ENCODE results near the gene YAE1. TPM values are rescaled to one million over a fixed set of nuclear protein-coding genes. Genes with fewer than 3 reads are reported as not detected.
A peak's percentile ranks its signal among the peaks of the same experiment; 100 is the strongest.

Gene YAE1
- total RNA-seq, 1 donor from 2014 or later = 42.5 TPM

GRCh38 chr7:39565538-39565937, 666 bp upstream of the YAE1 start:
- DNase-seq (ENCODE audit: low read depth, low spot score) = no peak
- H3K4me1 Mint-ChIP-seq = peaks cover 39% of the 10 kb centered on the region
- H3K27ac Mint-ChIP-seq (ENCODE audit: unreplicated experiment) = peak overlapping the region; percentile 100
- H3K9me3 Mint-ChIP-seq = no peaks in the 10 kb centered on the region
- TF ChIP-seq CTCF (conservative IDR thresholded peaks at IDR 0.05) = no peak
- peak overlapping the region; percentile 96 for H3K4me3 Mint-ChIP-seq
- no peaks in the 10 kb centered on the region for H3K27me3 Mint-ChIP-seq (ENCODE audit: low read depth)
- H3K36me3 Mint-ChIP-seq (ENCODE audit: low read depth) = peaks cover 2% of the 10 kb centered on the region

- DNase-seq (ENCODE audit: low read depth, low spot score) = no peak
- TF ChIP-seq CTCF (conservative IDR thresholded peaks at IDR 0.05) = no peak
- Mint-ChIP-seq H3K27me3 (ENCODE audit: low read depth) (no peaks in the 10 kb centered on the region), H3K9me3 (no peaks in the 10 kb centered on the region), H3K27ac (ENCODE audit: unreplicated experiment) (no peak overlapping the region), H3K36me3 (ENCODE audit: low read depth) (peaks cover 4% of the 10 kb centered on the region), H3K4me1 (peaks cover 30% of the 10 kb centered on the region), H3K4me3 (peak overlapping the region; percentile 96)
These were observed 1.1 kb downstream of the YAE1 start for GRCh38 chr7:39567294-39567693.

DNA sequence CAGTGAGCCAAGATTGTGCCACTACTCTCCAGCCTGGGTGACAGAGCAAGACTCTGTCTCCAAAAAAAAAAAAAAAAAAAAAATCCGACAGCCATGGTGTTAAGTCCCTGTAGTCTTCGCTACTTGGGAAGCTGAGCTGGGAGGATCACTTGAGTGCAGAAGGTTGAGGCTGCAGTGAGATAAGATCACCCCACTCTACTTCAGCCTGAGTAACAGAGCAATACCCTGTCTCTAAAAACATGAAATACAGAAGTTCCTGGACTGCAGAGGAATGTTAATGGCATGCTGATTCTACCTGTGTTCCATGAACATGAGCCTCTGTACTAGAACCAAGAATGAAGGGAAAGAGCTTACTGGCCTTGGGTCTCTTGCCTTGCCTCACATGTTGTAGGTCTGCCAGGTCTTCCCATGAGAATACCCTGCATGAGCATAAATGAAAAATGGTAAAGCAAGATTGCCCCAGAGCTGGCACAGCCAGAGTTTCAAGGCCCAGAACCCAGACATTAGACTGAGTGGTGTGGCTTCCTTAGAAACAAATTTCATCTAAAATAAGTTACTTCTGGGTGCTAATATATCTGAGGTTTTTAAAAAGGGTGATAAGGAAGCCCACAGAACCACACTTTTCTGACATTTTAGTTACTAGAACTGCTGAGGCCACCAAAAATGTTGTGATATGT, 8.6 kb downstream of the YAE1 start:
- Mint-ChIP-seq H3K27ac (ENCODE audit: unreplicated experiment) (no peak overlapping the region), H3K9me3 (no peaks in the 10 kb centered on the region), H3K36me3 (ENCODE audit: low read depth) (peaks cover 27% of the 10 kb centered on the region), H3K4me3 (no peak overlapping the region), H3K4me1 (peaks cover 5% of the 10 kb centered on the region), H3K27me3 (ENCODE audit: low read depth) (no peaks in the 10 kb centered on the region)
- no peak for TF ChIP-seq CTCF (conservative IDR thresholded peaks at IDR 0.05)
- no peak for DNase-seq (ENCODE audit: low read depth, low spot score)

- Mint-ChIP-seq H3K27ac (ENCODE audit: unreplicated experiment) (no peak overlapping the region), H3K4me1 (peaks cover 10% of the 10 kb centered on the region), H3K27me3 (ENCODE audit: low read depth) (no peaks in the 10 kb centered on the region), H3K9me3 (no peaks in the 10 kb centered on the region), H3K36me3 (ENCODE audit: low read depth) (peaks cover 25% of the 10 kb centered on the region), H3K4me3 (no peak overlapping the region)
- no peak for DNase-seq (ENCODE audit: low read depth, low spot score)
- TF ChIP-seq CTCF (conservative IDR thresholded peaks at IDR 0.05) = no peak
These were observed 11.1 kb downstream of the YAE1 start for GRCh38 chr7:39577229-39577874.

GRCh38 chr7:39580149-39580874, 14.1 kb downstream of the YAE1 start:
- Mint-ChIP-seq H3K4me1 (peaks cover 20% of the 10 kb centered on the region), H3K27ac (ENCODE audit: unreplicated experiment) (no peak overlapping the region), H3K4me3 (no peak overlapping the region), H3K27me3 (ENCODE audit: low read depth) (no peaks in the 10 kb centered on the region), H3K9me3 (no peaks in the 10 kb centered on the region), H3K36me3 (ENCODE audit: low read depth) (peaks cover 22% of the 10 kb centered on the region)
- DNase-seq (ENCODE audit: low read depth, low spot score) = peak; percentile 66
- TF ChIP-seq CTCF (conservative IDR thresholded peaks at IDR 0.05) = peak; percentile 92

Data from neural crest cell (in vitro differentiated cells).